Measurements from ENCODE around the gene ZBP1. TPM values are rescaled to one million over a fixed set of nuclear protein-coding genes. Genes with fewer than 3 reads are reported as not detected.

ZBP1 gene
- total RNA-seq, 1 donor from 2014 or later = not detected

GRCh38 chr20:57610261-57610952 lies 9.8 kb downstream of the ZBP1 start:
- Mint-ChIP-seq H3K4me1 (no peaks in the 10 kb centered on the region), H3K27ac (no peak overlapping the region), H3K4me3 (no peak overlapping the region), H3K9me3 (no peaks in the 10 kb centered on the region), H3K36me3 (no peaks in the 10 kb centered on the region), H3K27me3 (ENCODE audit: low read depth) (peaks cover 56% of the 10 kb centered on the region)
- DNase-seq (ENCODE audit: low spot score in 2 of 2, unreplicated experiment in 2 of 2) = no peak
- no peak for TF ChIP-seq CTCF (IDR thresholded peaks at IDR 0.05; ENCODE audit: unreplicated experiment)

- H3K36me3 Mint-ChIP-seq = no peaks in the 10 kb centered on the region
- H3K4me3 Mint-ChIP-seq = no peak overlapping the region
- TF ChIP-seq CTCF (IDR thresholded peaks at IDR 0.05; ENCODE audit: unreplicated experiment) = no peak
- no peaks in the 10 kb centered on the region for H3K9me3 Mint-ChIP-seq
- no peaks in the 10 kb centered on the region for H3K4me1 Mint-ChIP-seq
- no peak for DNase-seq (ENCODE audit: low spot score in 2 of 2, unreplicated experiment in 2 of 2)
- H3K27ac Mint-ChIP-seq = no peak overlapping the region
- H3K27me3 Mint-ChIP-seq (ENCODE audit: low read depth) = peaks cover 56% of the 10 kb centered on the region
These were observed 10.4 kb downstream of the ZBP1 start for GRCh38 chr20:57609842-57610167.

- Mint-ChIP-seq H3K27me3 (ENCODE audit: low read depth) (peaks cover 60% of the 10 kb centered on the region), H3K9me3 (no peaks in the 10 kb centered on the region), H3K4me3 (no peak overlapping the region), H3K4me1 (no peaks in the 10 kb centered on the region), H3K27ac (no peak overlapping the region), H3K36me3 (no peaks in the 10 kb centered on the region)
- TF ChIP-seq CTCF (IDR thresholded peaks at IDR 0.05; ENCODE audit: unreplicated experiment) = no peak
- DNase-seq (ENCODE audit: low spot score in 2 of 2, unreplicated experiment in 2 of 2) = no peak
These were observed 11.0 kb downstream of the ZBP1 start for GRCh38 chr20:57609086-57609841.

GRCh38 chr20:57608516-57608915 lies 11.7 kb downstream of the ZBP1 start:
- no peak for TF ChIP-seq CTCF (IDR thresholded peaks at IDR 0.05; ENCODE audit: unreplicated experiment)
- no peaks in the 10 kb centered on the region for H3K36me3 Mint-ChIP-seq
- H3K27ac Mint-ChIP-seq = no peak overlapping the region
- DNase-seq (ENCODE audit: low spot score in 2 of 2, unreplicated experiment in 2 of 2) = no peak
- H3K4me1 Mint-ChIP-seq = no peaks in the 10 kb centered on the region
- H3K9me3 Mint-ChIP-seq = no peaks in the 10 kb centered on the region
- no peak overlapping the region for H3K4me3 Mint-ChIP-seq
- peaks cover 62% of the 10 kb centered on the region for H3K27me3 Mint-ChIP-seq (ENCODE audit: low read depth)

- Mint-ChIP-seq H3K9me3 (peaks cover 3% of the 10 kb centered on the region), H3K36me3 (no peaks in the 10 kb centered on the region), H3K27me3 (ENCODE audit: low read depth) (peaks cover 58% of the 10 kb centered on the region), H3K4me1 (no peaks in the 10 kb centered on the region), H3K27ac (no peak overlapping the region), H3K4me3 (no peak overlapping the region)
- TF ChIP-seq CTCF (IDR thresholded peaks at IDR 0.05; ENCODE audit: unreplicated experiment) = no peak
- no peak for DNase-seq (ENCODE audit: low spot score in 2 of 2, unreplicated experiment in 2 of 2)
These were observed 14.3 kb downstream of the ZBP1 start for GRCh38 chr20:57605878-57606277.

All from mesothelial cell of epicardium (in vitro differentiated cells).